Effector CD4-positive, alpha-beta T cell (primary cell): ENCODE measurements around the gene SMYD1.

Source experiments
- DNase-seq: peaks from one replicate; pipeline ENCODE4 v3.0.0-alpha.2; 2020

The SMYD1 gene

GRCh38 chr2:88090446-88091283 lies 23.0 kb downstream of the SMYD1 start:
- no peak for DNase-seq

GRCh38 chr2:88091943-88092342 lies 24.3 kb downstream of the SMYD1 start:
- no peak for DNase-seq

GRCh38 chr2:88092773-88093172 lies 25.1 kb downstream of the SMYD1 start:
- DNase-seq, result no peak

- no peak for DNase-seq
Measured at GRCh38 chr2:88095022-88095421, 27.4 kb downstream of the SMYD1 start.

- DNase-seq, result no peak
Measured at GRCh38 chr2:88096708-88097107, 29.1 kb downstream of the SMYD1 start.

- no peak for DNase-seq
Measured at GRCh38 chr2:88097192-88097591, 29.6 kb downstream of the SMYD1 start.

- DNase-seq, result no peak
Measured at GRCh38 chr2:88097891-88098557, 30.4 kb downstream of the SMYD1 start.

- no peak for DNase-seq
Measured at GRCh38 chr2:88098558-88098900, 30.9 kb downstream of the SMYD1 start.

GRCh38 chr2:88099798-88100488 lies 32.3 kb downstream of the SMYD1 start:
- DNase-seq, result no peak

- DNase-seq, result no peak
Measured at GRCh38 chr2:88100489-88100858, 32.8 kb downstream of the SMYD1 start.

- no peak for DNase-seq
Measured at GRCh38 chr2:88108796-88109195, 41.2 kb downstream of the SMYD1 start.

GRCh38 chr2:88110830-88111229 lies 43.2 kb downstream of the SMYD1 start:
- DNase-seq, result no peak

GRCh38 chr2:88113069-88113468 lies 45.4 kb downstream of the SMYD1 start:
- DNase-seq, result no peak

- DNase-seq, result no peak
Measured at GRCh38 chr2:88114889-88115288, 47.3 kb downstream of the SMYD1 start.

- no peak for DNase-seq
Measured at GRCh38 chr2:88115825-88116518, 48.3 kb downstream of the SMYD1 start.

- no peak for DNase-seq
Measured at GRCh38 chr2:88116669-88117432, 49.2 kb downstream of the SMYD1 start.

GRCh38 chr2:88117973-88118372 lies 50.3 kb downstream of the SMYD1 start:
- DNase-seq, result no peak

- DNase-seq, result no peak
Measured at GRCh38 chr2:88121678-88122077, 54.1 kb downstream of the SMYD1 start.

GRCh38 chr2:88122141-88122884 lies 54.7 kb downstream of the SMYD1 start:
- no peak for DNase-seq

- DNase-seq, result no peak
Measured at GRCh38 chr2:88123164-88123974, 55.7 kb downstream of the SMYD1 start.
